OCI-LY7 (cell line): ENCODE measurements around the gene HDHD5.

ENCODE experiments used
- EZH2phosphoT487 ChIP-seq: fragments of 200-600 bp; sonication (generic); IDR thresholded peaks from 2 replicates; pipeline ENCODE4 v1.6.1; 2018; ENCODE audit warnings: low read depth, borderline replicate concordance, mild to moderate bottlenecking, mixed run types, antibody characterized with exemption, low read length, moderate library complexity, mixed read lengths
- TF ChIP-seq, protein P1 (sequence below): fragments of 200-600 bp; sonication (generic); conservative IDR thresholded peaks from 2 replicates; pipeline ENCODE4 v1.5.1; 2014; ENCODE audit warnings: mild to moderate bottlenecking, antibody characterized with exemption, low read length, moderate library complexity, mixed read lengths

- TF ChIP-seq, protein P1, sequence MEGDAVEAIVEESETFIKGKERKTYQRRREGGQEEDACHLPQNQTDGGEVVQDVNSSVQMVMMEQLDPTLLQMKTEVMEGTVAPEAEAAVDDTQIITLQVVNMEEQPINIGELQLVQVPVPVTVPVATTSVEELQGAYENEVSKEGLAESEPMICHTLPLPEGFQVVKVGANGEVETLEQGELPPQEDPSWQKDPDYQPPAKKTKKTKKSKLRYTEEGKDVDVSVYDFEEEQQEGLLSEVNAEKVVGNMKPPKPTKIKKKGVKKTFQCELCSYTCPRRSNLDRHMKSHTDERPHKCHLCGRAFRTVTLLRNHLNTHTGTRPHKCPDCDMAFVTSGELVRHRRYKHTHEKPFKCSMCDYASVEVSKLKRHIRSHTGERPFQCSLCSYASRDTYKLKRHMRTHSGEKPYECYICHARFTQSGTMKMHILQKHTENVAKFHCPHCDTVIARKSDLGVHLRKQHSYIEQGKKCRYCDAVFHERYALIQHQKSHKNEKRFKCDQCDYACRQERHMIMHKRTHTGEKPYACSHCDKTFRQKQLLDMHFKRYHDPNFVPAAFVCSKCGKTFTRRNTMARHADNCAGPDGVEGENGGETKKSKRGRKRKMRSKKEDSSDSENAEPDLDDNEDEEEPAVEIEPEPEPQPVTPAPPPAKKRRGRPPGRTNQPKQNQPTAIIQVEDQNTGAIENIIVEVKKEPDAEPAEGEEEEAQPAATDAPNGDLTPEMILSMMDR, result no peak
- no peak for TF ChIP-seq EZH2phosphoT487
Observed at GRCh38 chr22:17109976-17110375, 49.1 kb downstream of the HDHD5 start.
